ENCODE data around the gene IRF1.
A peak's percentile ranks its signal among the peaks of the same experiment; 100 is the strongest.
"Not testable (repeated sequence)": the region's sequence is repeated elsewhere in the genome, so short reads cannot be mapped to it uniquely, and the experiment has no call there.

Gene IRF1

DNA sequence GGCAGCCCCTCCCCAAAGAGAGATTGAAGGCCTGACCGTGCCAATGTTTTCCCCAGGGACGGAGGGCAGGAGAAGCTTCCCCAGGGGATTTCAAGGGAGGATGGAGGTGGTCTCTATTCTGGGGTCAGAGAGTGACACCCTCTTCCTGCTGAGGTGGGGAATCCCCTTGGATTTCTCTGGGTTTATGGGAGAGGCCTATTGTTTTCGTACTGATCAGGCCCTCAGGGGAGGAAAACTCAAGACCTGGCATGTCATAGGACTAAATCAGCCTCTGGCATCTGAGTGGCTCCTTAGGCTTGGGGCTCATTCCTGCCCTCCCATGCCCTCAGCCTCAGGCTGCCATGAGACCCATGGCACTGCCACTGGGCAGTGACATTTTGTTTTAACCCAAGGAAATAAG, 44.6 kb downstream of the IRF1 start:
- Histone ChIP-seq H3K36me3 (peaks cover 0 to 94% (median 29%) of the 10 kb centered on the region in 11 experiments; a peak in 15 of 22 replicates), H3K9ac (peak overlapping the region in 4 of 11 experiments; percentile 9 to 49 (median 18); a peak in 5 of 22 replicates), H3K4me3 (no peak overlapping the region), H4K20me1 (no peaks in the 10 kb centered on the region), H3K27ac (peak overlapping the region in 8 of 11 experiments; percentile 38 to 63 (median 52); a peak in 17 of 22 replicates), H3K4me1 (peaks cover 31 to 72% (median 65%) of the 10 kb centered on the region in 10 experiments), H3K9me3 (replicated peaks in 1 of 11) (peaks cover 0 to 4% (median 0%) of the 10 kb centered on the region in 11 experiments; a peak in 1 of 22 replicates), H3K4me2 (peak overlapping the region; percentile 12 to 86 (median 72); a peak in 20 of 22 replicates), H3K27me3 (no peaks in the 10 kb centered on the region)
- no peak for TF ChIP-seq Cebpa-rat (IDR thresholded peaks at IDR 0.05)

- H3K4me1 ChIP-seq, result peaks cover 34 to 75% (median 66%) of the 10 kb centered on the region in 10 experiments
- peak overlapping the region; percentile 12 to 86 (median 72); a peak in 20 of 22 replicates for H3K4me2 ChIP-seq
- no peak for TF ChIP-seq Cebpa-rat (IDR thresholded peaks at IDR 0.05)
- peak overlapping the region in 8 of 11 experiments; percentile 38 to 63 (median 52); a peak in 16 of 22 replicates for H3K27ac ChIP-seq
- H4K20me1 ChIP-seq, result no peaks in the 10 kb centered on the region
- no peaks in the 10 kb centered on the region for H3K27me3 ChIP-seq
- H3K9ac ChIP-seq, result peak overlapping the region in 4 of 11 experiments; percentile 9 to 49 (median 18); a peak in 5 of 22 replicates
- H3K36me3 ChIP-seq, result peaks cover 0 to 94% (median 25%) of the 10 kb centered on the region in 11 experiments; a peak in 14 of 22 replicates
- H3K9me3 ChIP-seq (replicated peaks in 1 of 11), result peaks cover 0 to 4% (median 0%) of the 10 kb centered on the region in 11 experiments; a peak in 1 of 22 replicates
- H3K4me3 ChIP-seq, result no peak overlapping the region
Measured at GRCh38 chr5:132445640-132445923, 45.0 kb downstream of the IRF1 start.

GRCh38 chr5:132444841-132445639, 45.5 kb downstream of the IRF1 start:
- H3K36me3 ChIP-seq, result peaks cover 0 to 94% (median 24%) of the 10 kb centered on the region in 11 experiments; a peak in 14 of 22 replicates
- H3K9ac ChIP-seq, result peak overlapping the region in 4 of 11 experiments; percentile 9 to 49 (median 18); a peak in 4 of 22 replicates
- H3K4me3 ChIP-seq, result no peak overlapping the region
- H3K4me1 ChIP-seq, result peaks cover 39 to 79% (median 70%) of the 10 kb centered on the region in 10 experiments
- H3K9me3 ChIP-seq (replicated peaks in 1 of 11), result peaks cover 0 to 4% (median 0%) of the 10 kb centered on the region in 11 experiments; a peak in 1 of 22 replicates
- no peaks in the 10 kb centered on the region for H3K27me3 ChIP-seq
- peak overlapping the region in 7 of 11 experiments; percentile 41 to 63 (median 57); a peak in 11 of 22 replicates for H3K27ac ChIP-seq
- no peak for TF ChIP-seq Cebpa-rat (IDR thresholded peaks at IDR 0.05)
- H3K4me2 ChIP-seq, result peak overlapping the region in 10 of 11 experiments; percentile 12 to 86 (median 75); a peak in 17 of 22 replicates
- H4K20me1 ChIP-seq, result no peaks in the 10 kb centered on the region

GRCh38 chr5:132444061-132444460, 46.5 kb downstream of the IRF1 start:
- no peak for TF ChIP-seq Cebpa-rat (IDR thresholded peaks at IDR 0.05)
- peak overlapping the region in 7 of 11 experiments; percentile 2 to 45 (median 29); a peak in 5 of 22 replicates for H3K27ac ChIP-seq
- peaks cover 0 to 4% (median 0%) of the 10 kb centered on the region in 11 experiments; a peak in 1 of 22 replicates for H3K9me3 ChIP-seq (replicated peaks in 1 of 11)
- H3K4me2 ChIP-seq, result peak overlapping the region; percentile 5 to 86 (median 58)
- H3K9ac ChIP-seq, result peak overlapping the region in 1 of 11 experiments; percentile 26; a peak in 1 of 22 replicates
- no peaks in the 10 kb centered on the region for H3K27me3 ChIP-seq
- H3K36me3 ChIP-seq, result peaks cover 0 to 91% (median 14%) of the 10 kb centered on the region in 11 experiments; a peak in 14 of 22 replicates
- H3K4me1 ChIP-seq, result peaks cover 49 to 79% (median 71%) of the 10 kb centered on the region in 10 experiments
- no peaks in the 10 kb centered on the region for H4K20me1 ChIP-seq
- H3K4me3 ChIP-seq, result no peak overlapping the region

DNA sequence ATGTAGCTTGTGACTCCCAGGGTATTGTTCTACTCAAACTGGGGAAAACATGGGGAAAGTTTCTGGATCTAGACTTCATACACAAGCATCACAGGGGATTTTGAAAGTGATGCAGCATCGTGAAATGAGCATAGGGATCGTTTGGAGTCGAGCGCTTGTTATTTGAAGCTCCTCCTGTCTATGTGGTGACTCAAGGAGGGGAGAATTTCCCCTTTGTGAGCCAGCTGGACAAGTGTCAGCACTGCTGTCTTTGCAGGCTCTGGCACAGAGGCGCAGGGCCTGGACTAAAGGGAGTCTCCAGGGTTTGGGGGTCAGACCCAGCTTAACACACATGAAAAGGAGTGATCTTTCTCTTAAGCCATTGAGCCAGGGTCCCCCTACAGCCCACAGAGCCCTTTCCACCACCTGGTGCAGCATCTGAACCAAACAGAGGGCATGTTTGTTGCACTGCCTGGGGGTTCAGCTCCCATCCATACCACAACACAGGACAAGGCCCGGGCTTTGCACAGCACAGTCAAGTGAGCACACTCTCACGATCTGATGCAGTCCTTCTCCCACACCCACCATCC, 51.0 kb downstream of the IRF1 start:
- peak overlapping the region; percentile 72 to 91 (median 85) for H3K4me2 ChIP-seq
- H3K9ac ChIP-seq, result peak overlapping the region in 10 of 11 experiments; percentile 31 to 86 (median 68); a peak in 17 of 22 replicates
- no peaks in the 10 kb centered on the region for H4K20me1 ChIP-seq
- H3K4me1 ChIP-seq, result peaks cover 73 to 97% (median 88%) of the 10 kb centered on the region in 10 experiments
- H3K36me3 ChIP-seq, result peaks cover 0 to 56% (median 14%) of the 10 kb centered on the region in 11 experiments; a peak in 11 of 22 replicates
- H3K27ac ChIP-seq, result peak overlapping the region; percentile 9 to 100 (median 84); a peak in 20 of 22 replicates
- no peaks in the 10 kb centered on the region for H3K9me3 ChIP-seq (replicated peaks in 1 of 11)
- no peak for TF ChIP-seq Cebpa-rat (IDR thresholded peaks at IDR 0.05)
- H3K27me3 ChIP-seq, result no peaks in the 10 kb centered on the region
- no peak overlapping the region for H3K4me3 ChIP-seq

- Histone ChIP-seq H3K4me2 (peak overlapping the region; percentile 72 to 91 (median 85)), H4K20me1 (no peaks in the 10 kb centered on the region), H3K4me1 (peaks cover 73 to 97% (median 88%) of the 10 kb centered on the region in 10 experiments), H3K9me3 (replicated peaks in 1 of 11) (no peaks in the 10 kb centered on the region), H3K27me3 (no peaks in the 10 kb centered on the region), H3K4me3 (no peak overlapping the region), H3K9ac (peak overlapping the region in 9 of 11 experiments; percentile 64 to 86 (median 78); a peak in 18 of 22 replicates), H3K36me3 (peaks cover 0 to 56% (median 14%) of the 10 kb centered on the region in 11 experiments; a peak in 11 of 22 replicates), H3K27ac (peak overlapping the region in 10 of 11 experiments; percentile 72 to 100 (median 88); a peak in 20 of 22 replicates)
- no peak for TF ChIP-seq Cebpa-rat (IDR thresholded peaks at IDR 0.05)
Measured at GRCh38 chr5:132438917-132439316, 51.7 kb downstream of the IRF1 start.

GRCh38 chr5:132438267-132438645, 52.3 kb downstream of the IRF1 start:
- peak overlapping the region; percentile 57 to 100 (median 84) for H3K27ac ChIP-seq
- not testable (repeated sequence) for H3K27me3 ChIP-seq; H3K9me3 ChIP-seq (replicated peaks in 1 of 11); H4K20me1 ChIP-seq
- peaks cover 68 to 97% (median 85%) of the 10 kb centered on the region in 10 experiments for H3K4me1 ChIP-seq
- H3K36me3 ChIP-seq, result peaks cover 0 to 56% (median 14%) of the 10 kb centered on the region in 11 experiments; a peak in 10 of 22 replicates
- H3K4me3 ChIP-seq, result peak overlapping the region in 3 of 10 experiments; percentile 24 to 30 (median 25); a peak in 6 of 20 replicates
- peak overlapping the region; percentile 52 to 86 (median 72); a peak in 21 of 22 replicates for H3K9ac ChIP-seq
- peak overlapping the region; percentile 72 to 91 (median 85) for H3K4me2 ChIP-seq

GRCh38 chr5:132437604-132438266, 52.8 kb downstream of the IRF1 start:
- TF ChIP-seq Cebpa-rat (IDR thresholded peaks at IDR 0.05), result peak in 4 of 11 experiments; percentile 3 to 71 (median 54); a peak in 5 of 22 replicates
- Histone ChIP-seq H3K9me3 (replicated peaks in 1 of 11) (no peaks in the 10 kb centered on the region), H3K4me2 (peak overlapping the region; percentile 74 to 91 (median 87)), H3K36me3 (peaks cover 0 to 56% (median 19%) of the 10 kb centered on the region in 11 experiments; a peak in 10 of 22 replicates), H3K27me3 (no peaks in the 10 kb centered on the region), H3K27ac (peak overlapping the region; percentile 57 to 100 (median 84)), H4K20me1 (no peaks in the 10 kb centered on the region), H3K9ac (peak overlapping the region; percentile 52 to 86 (median 72); a peak in 21 of 22 replicates), H3K4me1 (peaks cover 67 to 97% (median 84%) of the 10 kb centered on the region in 10 experiments), H3K4me3 (peak overlapping the region in 3 of 10 experiments; percentile 24 to 30 (median 25); a peak in 7 of 20 replicates)

Data from BLaER1 treated with 17β-estradiol and CSF1 and Interleukin-3, amounts not matched to agents 10 nM and 100 nM (cell line).